GM23338 (cell line): ENCODE data around the gene IGF2R. TPM values are rescaled to one million over a fixed set of nuclear protein-coding genes. Genes with fewer than 3 reads are reported as not detected.

Source experiments
- ATAC-seq: fragments of 200-7000 bp; cut with Tn5 transposase; 3 replicates; pipeline ENCODE4 v1.9.1; 2020
- DNase-seq: peaks from one replicate; pipeline ENCODE4 v3.0.0-alpha.2; 2015; ENCODE audit warnings: low spot score
- H2AFZ ChIP-seq: fragments of 200-600 bp; sonication (generic); 2 replicates; pipeline ENCODE4 v1.8.0; 2016; ENCODE audit warnings: antibody characterized with exemption, mild to moderate bottlenecking, moderate library complexity
- H3F3A ChIP-seq: fragments of 200-600 bp; sonication (generic); replicated peaks from 2 replicates; pipeline ENCODE4 v1.8.0; 2017; ENCODE audit warnings: antibody characterized with exemption, mixed run types, low read depth
- H3K27ac ChIP-seq: fragments of 200-600 bp; sonication (generic); 2 replicates; pipeline ENCODE4 v1.6.1; 2016; ENCODE audit warnings: low read depth
- H3K27me3 ChIP-seq: fragments of 200-600 bp; sonication (generic); 2 replicates; pipeline ENCODE4 v1.8.0; 2016; ENCODE audit warnings: mild to moderate bottlenecking, mixed run types, moderate library complexity; ENCODE audit not compliant: insufficient read depth
- H3K36me3 ChIP-seq: fragments of 200-600 bp; sonication (generic); 2 replicates; pipeline ENCODE4 v1.8.0; 2016; ENCODE audit warnings: mild to moderate bottlenecking; ENCODE audit not compliant: insufficient read depth
- H3K4me1 ChIP-seq: fragments of 200-600 bp; sonication (generic); 2 replicates; pipeline ENCODE4 v1.8.0; 2016; ENCODE audit warnings: mild to moderate bottlenecking, moderate library complexity; ENCODE audit not compliant: insufficient read depth
- H3K4me2 ChIP-seq: fragments of 200-600 bp; sonication (generic); 2 replicates; pipeline ENCODE4 v1.7.1; 2017; ENCODE audit warnings: mixed run types
- H3K4me3 ChIP-seq: fragments of 200-600 bp; sonication (generic); 2 replicates; pipeline ENCODE4 v1.6.1; 2016; ENCODE audit warnings: mixed run types
- H3K79me2 ChIP-seq: fragments of 200-600 bp; sonication (generic); replicated peaks from 2 replicates; pipeline ENCODE4 v1.8.0; 2017; ENCODE audit warnings: mild to moderate bottlenecking; ENCODE audit not compliant: insufficient read depth
- H3K9me2 ChIP-seq: fragments of 200-600 bp; sonication (generic); 2 replicates; pipeline ENCODE4 v1.8.0; 2017; ENCODE audit not compliant: insufficient read depth
- H4K20me1 ChIP-seq: fragments of 200-600 bp; sonication (generic); replicated peaks from 2 replicates; pipeline ENCODE4 v1.8.0; 2017; ENCODE audit warnings: mild to moderate bottlenecking; ENCODE audit not compliant: insufficient read depth
- H3K27ac Mint-ChIP-seq: 2 replicates; pipeline ENCODE4 v1.8.0; 2020; ENCODE audit warnings: inconsistent platforms, mild to moderate bottlenecking, moderate library complexity, mixed read lengths
- H3K27me3 Mint-ChIP-seq: 3 replicates; pipeline ENCODE4 v1.8.0; 2022; ENCODE audit warnings: low read depth, mild to moderate bottlenecking, moderate library complexity, mixed read lengths, inconsistent platforms; ENCODE audit not compliant: insufficient read depth, poor library complexity
- H3K36me3 Mint-ChIP-seq: 3 replicates; pipeline ENCODE4 v1.8.0; 2021; ENCODE audit warnings: low read depth, mild to moderate bottlenecking, inconsistent platforms, moderate library complexity, mixed read lengths
- H3K4me1 Mint-ChIP-seq: 3 replicates; pipeline ENCODE4 v1.8.0; 2020; ENCODE audit warnings: mild to moderate bottlenecking, inconsistent platforms, mixed read lengths
- H3K4me3 Mint-ChIP-seq: 3 replicates; pipeline ENCODE4 v1.8.0; 2021; ENCODE audit warnings: moderate library complexity, mild to moderate bottlenecking, inconsistent platforms, mixed read lengths
- H3K9me3 Mint-ChIP-seq: 3 replicates; pipeline ENCODE4 v1.8.0; 2020; ENCODE audit warnings: moderate library complexity, mild to moderate bottlenecking, inconsistent platforms, mixed read lengths
- CREB1 ChIP-seq: fragments of 250-450 bp; sonication (Bioruptor Pico); IDR thresholded peaks from 2 replicates; pipeline ENCODE4 v1.5.0; 2020; ENCODE audit warnings: low read depth, mild to moderate bottlenecking, moderate library complexity
- EZH2 ChIP-seq: fragments of 200-600 bp; sonication (generic); IDR thresholded peaks from one replicate; pipeline ENCODE4 v1.8.0; 2017; ENCODE audit warnings: antibody characterized with exemption, mild to moderate bottlenecking, low read depth; ENCODE audit not compliant: unreplicated experiment
- JUNB ChIP-seq: IDR thresholded peaks from one replicate; pipeline ENCODE4 v1.6.1; 2016; ENCODE audit warnings: antibody characterized with exemption; ENCODE audit not compliant: unreplicated experiment
- POLR2AphosphoS5 ChIP-seq: IDR thresholded peaks from 2 replicates; pipeline ENCODE4 v1.6.1; 2016; ENCODE audit warnings: antibody characterized with exemption, low read depth
- STAT1 ChIP-seq: IDR thresholded peaks from one replicate; pipeline ENCODE4 v1.6.1; 2016; ENCODE audit warnings: antibody characterized with exemption; ENCODE audit not compliant: unreplicated experiment
- ZNF114 ChIP-seq: fragments of 250-450 bp; sonication (Bioruptor Pico); IDR thresholded peaks from 2 replicates; pipeline ENCODE4 v1.5.0; 2020; ENCODE audit warnings: mild to moderate bottlenecking, moderate library complexity
- ZNF331 ChIP-seq: fragments of 250-450 bp; sonication (Bioruptor Pico); IDR thresholded peaks from 2 replicates; pipeline ENCODE4 v1.5.0; 2020; ENCODE audit warnings: low read depth, mild to moderate bottlenecking, moderate library complexity
- ZNF462 ChIP-seq: fragments of 250-450 bp; sonication (Bioruptor Pico); IDR thresholded peaks from 2 replicates; pipeline ENCODE4 v1.5.0; 2020; ENCODE audit warnings: mild to moderate bottlenecking, moderate library complexity
- polyA plus RNA-seq: library from polyadenylated mRNA; unstranded; fragments of >200 nt; fragmentation: Nextera tagmentation; extraction: Ambion mirVana; gene quantifications from 2 replicates; pipeline ENCODE4 v1.2.1, GENCODE V29; 2016
- total RNA-seq: library from RNA; depleted of rRNA; stranded (reverse); fragments of >200 nt; shearing (Covaris generic); gene quantifications from 2 replicates; pipeline ENCODE4 v1.2.3, GENCODE V29; 2014

The IGF2R gene
- total and polyA plus RNA-seq, 2 experiments from 2014 or later: 12.5 to 76.4 TPM

GRCh38 chr6:159945801-159946392 is 23.0 kb upstream of the IGF2R start:
- DNase-seq (no peak), ATAC-seq (no peak)
- Mint-ChIP-seq H3K4me1 (peaks cover 16% of the 10 kb centered on the region), H3K27me3 (peaks cover 2% of the 10 kb centered on the region), H3K4me3 (no peak overlapping the region), H3K9me3 (peaks cover 29% of the 10 kb centered on the region), H3K27ac (no peak overlapping the region), H3K36me3 (peaks cover 9% of the 10 kb centered on the region; the same call in 2 of the 3 replicates)
- no peaks in the 10 kb centered on the region for H3K79me2 ChIP-seq
- no peaks in the 10 kb centered on the region for H3K27me3 ChIP-seq
- H3K4me2 ChIP-seq: 0 out of 2 replicates have a peak overlapping the region, but pooled peaks have one; percentile 27
- peaks cover 4% of the 10 kb centered on the region; the same call in 1 of the 2 replicates for H3K36me3 ChIP-seq
- H3K4me1 ChIP-seq: no peaks in the 10 kb centered on the region
- H3K4me3 ChIP-seq: no peak overlapping the region
- H3F3A ChIP-seq: no peaks in the 10 kb centered on the region
- no peak overlapping the region for H3K27ac ChIP-seq
- TF ChIP-seq ZNF331 (no peak), JUNB (no peak), CREB1 (CRISPR knock-in tag) (no peak), POLR2AphosphoS5 (no peak), ZNF462 (no peak), STAT1 (no peak), EZH2 (no peak), ZNF114 (CRISPR knock-in tag) (no peak)
- no peaks in the 10 kb centered on the region for H3K9me2 ChIP-seq
- H4K20me1 ChIP-seq: no peaks in the 10 kb centered on the region
- H2AFZ ChIP-seq: no peak overlapping the region
